ENCODE data around the gene BIRC7.
A peak's percentile ranks its signal among the peaks of the same experiment; 100 is the strongest.

Gene BIRC7

GRCh38 chr20:63282946-63283345 is 47.2 kb downstream of the BIRC7 start:
- no peak for DNase-seq (ENCODE audit: insufficient read length)
- FAIRE-seq, result no peak
- no peak for TF ChIP-seq POLR2A (IDR thresholded peaks at IDR 0.05; ENCODE audit: low read depth, low read length)

DNA sequence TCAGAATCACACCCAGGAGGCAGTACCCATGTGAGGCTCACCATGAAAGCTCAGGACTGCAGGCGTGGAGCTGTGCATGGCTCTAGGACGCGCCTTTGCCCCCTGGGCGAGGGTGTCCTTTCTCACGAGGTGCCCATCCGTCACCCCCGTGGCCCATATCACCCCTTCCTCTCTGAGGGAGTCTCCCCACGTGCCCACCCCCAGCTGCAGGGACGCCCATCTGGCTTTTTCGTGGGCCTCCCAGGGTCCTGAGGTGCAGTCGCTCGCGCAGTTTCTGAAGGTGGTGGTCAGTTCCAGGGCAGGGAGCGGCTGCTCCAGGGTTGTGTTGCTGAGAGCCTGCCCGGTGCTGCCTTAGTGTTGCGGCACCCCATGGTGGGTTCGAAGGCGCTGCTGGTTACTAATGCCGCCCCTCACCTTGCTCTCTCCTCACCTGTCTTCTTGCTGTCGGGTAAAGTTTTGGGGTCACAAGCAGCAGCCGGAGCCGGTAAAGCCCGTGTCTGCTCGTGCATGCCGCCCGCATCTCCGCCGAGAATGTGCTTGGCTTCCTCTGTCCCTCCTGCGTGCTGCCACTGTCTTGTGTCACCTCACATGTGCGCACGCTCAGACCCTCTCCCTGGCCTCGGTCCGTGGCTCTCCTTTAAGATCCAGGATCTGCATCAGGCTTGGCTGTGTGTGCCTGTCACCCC is 47.8 kb downstream of the BIRC7 start:
- no peak for DNase-seq (ENCODE audit: insufficient read length)
- TF ChIP-seq POLR2A (IDR thresholded peaks at IDR 0.05; ENCODE audit: low read depth, low read length) (0 out of 2 replicates have a peak, but pooled peaks have one; percentile 15), TAF1 (IDR thresholded peaks at IDR 0.05; ENCODE audit: borderline replicate concordance, low read depth, low read length) (no peak), POLR2AphosphoS5 (IDR thresholded peaks at IDR 0.05; ENCODE audit: low read depth, low read length) (no peak)
- FAIRE-seq, result no peak

DNA sequence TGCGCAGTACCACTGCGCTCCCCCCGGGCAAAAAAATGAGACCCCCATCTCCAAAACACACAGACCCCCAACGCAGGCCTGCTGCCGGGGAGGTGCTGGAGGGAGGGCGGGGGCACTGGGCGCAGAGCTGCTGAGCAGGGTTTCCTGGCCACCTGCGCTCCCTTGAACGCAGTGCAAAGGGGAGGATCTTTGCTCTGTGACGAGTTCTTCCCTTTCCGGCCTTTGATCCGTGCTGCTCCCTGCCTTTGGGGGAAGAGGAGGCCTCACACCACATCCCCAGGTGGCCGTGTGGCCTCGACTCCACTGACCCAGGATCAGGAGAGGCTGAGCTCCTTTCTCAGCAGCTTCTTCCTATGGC is 48.4 kb downstream of the BIRC7 start:
- DNase-seq (ENCODE audit: insufficient read length) (no peak), FAIRE-seq (no peak)
- TF ChIP-seq POLR2AphosphoS5 (IDR thresholded peaks at IDR 0.05; ENCODE audit: low read depth, low read length), result no peak
- no peak for TF ChIP-seq POLR2A (IDR thresholded peaks at IDR 0.05; ENCODE audit: low read depth, low read length)
- no peak for TF ChIP-seq TAF1 (IDR thresholded peaks at IDR 0.05; ENCODE audit: borderline replicate concordance, low read depth, low read length)

DNA sequence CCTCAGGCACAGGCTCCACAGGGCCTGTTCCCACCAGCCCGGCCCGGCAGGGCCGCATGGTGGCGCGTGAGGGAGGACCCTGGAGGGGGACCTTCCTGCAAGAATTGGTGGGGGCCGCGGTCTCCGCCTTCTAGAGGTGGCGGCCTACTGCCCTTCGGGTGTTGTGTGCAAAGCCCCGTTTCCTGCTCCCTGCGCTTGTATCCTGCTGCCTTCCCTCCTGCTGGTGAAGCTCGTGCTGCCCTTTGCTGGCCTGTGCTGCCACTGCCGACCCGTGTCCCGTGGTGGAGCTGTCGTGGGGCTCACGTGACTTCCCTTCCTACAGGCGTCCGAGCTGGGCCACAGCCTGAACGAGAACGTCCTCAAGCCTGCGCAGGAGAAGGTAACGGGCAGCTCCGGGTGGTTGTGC is 48.8 kb downstream of the BIRC7 start:
- TF ChIP-seq POLR2A (IDR thresholded peaks at IDR 0.05; ENCODE audit: low read depth, low read length) (no peak), POLR2AphosphoS5 (IDR thresholded peaks at IDR 0.05; ENCODE audit: low read depth, low read length) (no peak), TAF1 (IDR thresholded peaks at IDR 0.05; ENCODE audit: borderline replicate concordance, low read depth, low read length) (no peak)
- DNase-seq (ENCODE audit: insufficient read length), result no peak
- FAIRE-seq, result no peak

GRCh38 chr20:63284981-63285524 is 49.3 kb downstream of the BIRC7 start:
- DNase-seq (ENCODE audit: insufficient read length) (no peak), FAIRE-seq (no peak)
- TF ChIP-seq POLR2A (IDR thresholded peaks at IDR 0.05; ENCODE audit: low read depth, low read length) (no peak), TAF1 (IDR thresholded peaks at IDR 0.05; ENCODE audit: borderline replicate concordance, low read depth, low read length) (no peak), POLR2AphosphoS5 (IDR thresholded peaks at IDR 0.05; ENCODE audit: low read depth, low read length) (no peak)

GRCh38 chr20:63285636-63286615 is 50.2 kb downstream of the BIRC7 start:
- FAIRE-seq, result no peak
- TF ChIP-seq POLR2AphosphoS5 (IDR thresholded peaks at IDR 0.05; ENCODE audit: low read depth, low read length), result no peak
- TF ChIP-seq TAF1 (IDR thresholded peaks at IDR 0.05; ENCODE audit: borderline replicate concordance, low read depth, low read length), result no peak
- TF ChIP-seq POLR2A (IDR thresholded peaks at IDR 0.05; ENCODE audit: low read depth, low read length), result no peak

GRCh38 chr20:63286781-63287696 is 51.3 kb downstream of the BIRC7 start:
- no peak for DNase-seq (ENCODE audit: insufficient read length)
- no peak for TF ChIP-seq POLR2A (IDR thresholded peaks at IDR 0.05; ENCODE audit: low read depth, low read length)
- no peak for TF ChIP-seq TAF1 (IDR thresholded peaks at IDR 0.05; ENCODE audit: borderline replicate concordance, low read depth, low read length)
- TF ChIP-seq POLR2AphosphoS5 (IDR thresholded peaks at IDR 0.05; ENCODE audit: low read depth, low read length), result no peak
- FAIRE-seq, result no peak

More at GRCh38 chr20:63285636-63286615, 50.2 kb downstream of the BIRC7 start:
- DNase-seq (ENCODE audit: insufficient read length), result no peak

DNA sequence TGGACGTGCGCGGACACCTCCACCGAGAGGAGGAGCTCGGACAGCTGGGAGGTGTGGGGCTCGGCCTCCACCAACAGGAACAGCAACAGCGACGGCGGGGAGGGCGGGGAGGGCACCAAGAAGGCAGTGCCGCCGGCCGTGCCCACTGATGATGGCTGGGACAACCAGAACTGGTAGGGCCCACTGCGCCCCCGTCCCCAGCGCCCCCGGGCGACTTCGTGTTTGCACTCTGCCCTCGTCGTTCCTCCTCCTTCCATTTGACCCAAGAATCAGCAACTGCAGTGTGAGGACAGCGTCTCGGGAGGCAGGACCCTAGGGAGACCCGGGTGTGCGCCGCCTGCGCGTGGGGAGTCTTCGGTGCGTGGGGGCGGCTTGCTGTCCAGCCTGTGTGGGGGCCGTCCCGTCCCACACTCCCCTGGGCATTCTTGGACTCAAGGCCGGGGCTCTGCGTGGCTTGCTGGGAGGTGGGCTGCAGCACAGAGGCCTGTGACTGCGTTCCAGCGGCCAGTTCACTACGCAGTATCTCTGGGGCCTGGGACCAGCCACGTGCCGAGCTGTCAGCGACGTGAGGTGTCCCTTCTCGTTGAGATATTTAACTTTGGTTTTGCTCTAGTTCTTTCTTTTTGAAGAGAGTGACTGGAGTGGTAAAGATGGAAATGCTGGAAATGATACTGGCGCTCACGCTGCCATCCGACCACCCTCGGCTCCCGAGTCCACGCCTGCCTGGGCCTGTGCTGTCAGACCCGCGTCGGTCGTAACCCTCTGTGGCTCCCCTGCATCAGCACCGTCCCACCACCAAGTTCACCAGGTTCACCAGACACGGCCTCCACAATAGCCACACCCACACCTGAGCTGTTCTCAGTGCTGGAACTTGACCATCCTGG is 52.2 kb downstream of the BIRC7 start:
- no peak for DNase-seq (ENCODE audit: insufficient read length)
- FAIRE-seq, result no peak
- TF ChIP-seq TAF1 (IDR thresholded peaks at IDR 0.05; ENCODE audit: borderline replicate concordance, low read depth, low read length) (no peak), POLR2A (IDR thresholded peaks at IDR 0.05; ENCODE audit: low read depth, low read length) (no peak), POLR2AphosphoS5 (IDR thresholded peaks at IDR 0.05; ENCODE audit: low read depth, low read length) (no peak)

DNA sequence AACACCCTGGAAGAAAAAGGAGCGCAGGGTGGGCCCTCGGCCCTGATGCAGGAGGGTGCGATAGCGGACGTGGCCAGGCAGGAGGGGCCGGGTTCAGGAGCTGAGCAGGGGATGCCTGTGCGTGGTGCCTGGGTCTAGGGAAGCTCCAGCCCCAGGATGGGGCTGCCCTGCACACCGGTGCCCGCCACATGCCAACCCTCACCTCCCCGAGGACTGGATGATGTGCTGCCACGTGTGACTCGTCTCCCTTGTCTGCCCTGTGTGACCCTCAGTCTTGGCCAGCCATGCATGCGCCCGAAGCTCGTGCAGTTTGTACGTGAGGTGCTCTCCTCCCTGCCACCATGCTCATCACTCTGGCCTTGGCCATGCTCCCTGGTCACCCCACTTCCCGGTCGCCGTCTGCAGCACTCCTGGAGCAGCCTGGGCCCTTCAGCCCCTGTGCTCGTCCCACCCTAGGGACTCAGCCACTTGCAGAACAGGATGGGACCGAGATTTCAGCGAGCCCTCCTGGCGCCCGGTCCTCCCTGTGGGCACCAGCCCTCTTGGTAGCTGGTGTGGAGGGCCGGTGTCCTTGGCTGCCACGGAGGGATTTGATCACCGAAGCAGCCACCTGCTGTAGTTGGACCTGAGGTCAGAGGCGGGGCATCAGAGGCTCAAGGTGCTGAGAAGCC is 53.0 kb downstream of the BIRC7 start:
- FAIRE-seq (no peak), DNase-seq (ENCODE audit: insufficient read length) (no peak)
- TF ChIP-seq TAF1 (IDR thresholded peaks at IDR 0.05; ENCODE audit: borderline replicate concordance, low read depth, low read length) (no peak), POLR2A (IDR thresholded peaks at IDR 0.05; ENCODE audit: low read depth, low read length) (no peak), POLR2AphosphoS5 (IDR thresholded peaks at IDR 0.05; ENCODE audit: low read depth, low read length) (no peak)
